Tibial nerve (tissue), 4 donors: Measurements from ENCODE around the gene CWC25. TPM values are rescaled to one million over a fixed set of nuclear protein-coding genes. Genes with fewer than 3 reads are reported as not detected.

Experiments
- DNase-seq, 2 donors: peaks; one replicate each; pipeline ENCODE4 v3.0.0-alpha.2; 2019; ENCODE audit warnings: low spot score in 2 of 2
- H3K27ac ChIP-seq, 4 donors: fragments of 200-600 bp; sonication (generic) in 3 of 4; one replicate each; pipeline ENCODE4 v1.5.1; 2017 to 2019; ENCODE audit warnings: mild to moderate bottlenecking in 1 of 4
- H3K27me3 ChIP-seq, 2 donors: fragments of 200-600 bp; sonication (generic) in 1 of 2; one replicate each; pipeline versions ENCODE4 v1.5.1 to v1.6.0; 2017 to 2019
- H3K36me3 ChIP-seq, 3 donors: fragments of 200-600 bp; sonication (generic); one replicate each; pipeline ENCODE4 v1.5.1; 2018 to 2019
- H3K4me1 ChIP-seq, 4 donors: fragments of 200-600 bp; sonication (generic) in 3 of 4; one replicate each; pipeline ENCODE4 v1.5.1; 2017 to 2019
- H3K4me3 ChIP-seq, 4 donors: fragments of 200-600 bp; sonication (generic) in 3 of 4; one replicate each; pipeline ENCODE4 v1.5.1; 2017 to 2019; ENCODE audit warnings: mild to moderate bottlenecking in 1 of 4, moderate library complexity in 1 of 4
- H3K9me3 ChIP-seq, 4 donors: fragments of 200-600 bp; sonication (generic) in 3 of 4; one replicate each; pipeline ENCODE4 v1.5.1; 2017 to 2019
- CTCF ChIP-seq, 5 experiments: fragments of 200-600 bp in 3 of 5; fragments of 450-650 bp in 2 of 5; sonication (generic) in 3 of 5; IDR thresholded peaks; one replicate each; pipeline ENCODE4 v1.5.1; 2016 to 2019; ENCODE audit warnings: antibody characterized with exemption in 5 of 5, mild to moderate bottlenecking in 3 of 5, moderate library complexity in 2 of 5
- EP300 ChIP-seq, 2 donors: sonication (generic); formaldehyde crosslinking; IDR thresholded peaks; one replicate each; pipeline ENCODE4 v1.6.1; 2017; ENCODE audit warnings: antibody characterized with exemption in 2 of 2, mild to moderate bottlenecking in 1 of 2
- POLR2A ChIP-seq, 2 donors: fragments of 450-650 bp; IDR thresholded peaks; one replicate each; pipeline ENCODE4 v1.6.1; 2017; ENCODE audit warnings: antibody characterized with exemption in 2 of 2, mild to moderate bottlenecking in 2 of 2, moderate library complexity in 2 of 2
- WGBS, 2 donors: methylation state at CpG; one replicate each; pipeline ENCODE4 v1.1.5; 2018; 5-methylcytosine and 5-hydroxymethylcytosine counted together
- total RNA-seq, 4 donors: library from RNA; depleted of rRNA; stranded (reverse); fragments of >200 nt; gene quantifications; one replicate each; pipeline ENCODE4 v1.1.0, GENCODE V29; 2016

The CWC25 gene
- total RNA-seq, 4 donors from 2014 or later, result 19.0 to 43.3 (median 24.9) TPM

- DNase-seq, result no peak
- Histone ChIP-seq H3K27me3 (no peaks in the 10 kb centered on the region), H3K27ac (no peak overlapping the region), H3K4me1 (peaks cover 0 to 31% (median 16%) of the 10 kb centered on the region in 4 donors), H3K4me3 (no peak overlapping the region), H3K9me3 (no peaks in the 10 kb centered on the region), H3K36me3 (peaks cover 2 to 63% (median 29%) of the 10 kb centered on the region in 3 donors)
- TF ChIP-seq POLR2A (IDR thresholded peaks at IDR 0.05) (no peak), CTCF (IDR thresholded peaks at IDR 0.05) (no peak), EP300 (IDR thresholded peaks at IDR 0.05) (no peak)
- 75 to 77% methylated on average over 16 of the region's 16 CpGs for WGBS, 2 donors
These were observed 24.0 kb upstream of the CWC25 start for GRCh38 chr17:38848939-38849605.

DNA sequence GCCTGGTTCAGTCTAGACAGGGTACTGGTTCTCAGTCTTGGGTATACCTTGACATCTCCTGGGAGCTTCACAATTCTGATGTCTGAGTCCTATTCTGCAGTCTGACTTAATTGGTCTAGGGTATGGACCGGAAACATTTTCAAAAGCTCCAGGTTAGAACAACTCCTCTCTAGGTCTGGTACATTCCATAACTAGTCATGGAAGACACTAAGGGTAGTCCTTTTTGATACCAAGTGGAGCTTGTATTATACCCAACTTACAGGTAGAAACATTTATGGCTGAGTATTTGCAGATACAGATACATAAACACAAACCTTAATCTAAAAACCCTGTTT lies 23.4 kb upstream of the CWC25 start:
- H3K36me3 ChIP-seq, result peaks cover 2 to 63% (median 29%) of the 10 kb centered on the region in 3 donors
- H3K27ac ChIP-seq, result no peak overlapping the region
- peaks cover 0 to 30% (median 15%) of the 10 kb centered on the region in 4 donors for H3K4me1 ChIP-seq
- no peak overlapping the region for H3K4me3 ChIP-seq
- no peaks in the 10 kb centered on the region for H3K27me3 ChIP-seq
- no peaks in the 10 kb centered on the region for H3K9me3 ChIP-seq
- TF ChIP-seq POLR2A (IDR thresholded peaks at IDR 0.05) (no peak), CTCF (IDR thresholded peaks at IDR 0.05) (no peak), EP300 (IDR thresholded peaks at IDR 0.05) (no peak)
- no peak for DNase-seq
- 88 to 100% methylated on average over 1 of the region's 1 CpG for WGBS, 2 donors

DNA sequence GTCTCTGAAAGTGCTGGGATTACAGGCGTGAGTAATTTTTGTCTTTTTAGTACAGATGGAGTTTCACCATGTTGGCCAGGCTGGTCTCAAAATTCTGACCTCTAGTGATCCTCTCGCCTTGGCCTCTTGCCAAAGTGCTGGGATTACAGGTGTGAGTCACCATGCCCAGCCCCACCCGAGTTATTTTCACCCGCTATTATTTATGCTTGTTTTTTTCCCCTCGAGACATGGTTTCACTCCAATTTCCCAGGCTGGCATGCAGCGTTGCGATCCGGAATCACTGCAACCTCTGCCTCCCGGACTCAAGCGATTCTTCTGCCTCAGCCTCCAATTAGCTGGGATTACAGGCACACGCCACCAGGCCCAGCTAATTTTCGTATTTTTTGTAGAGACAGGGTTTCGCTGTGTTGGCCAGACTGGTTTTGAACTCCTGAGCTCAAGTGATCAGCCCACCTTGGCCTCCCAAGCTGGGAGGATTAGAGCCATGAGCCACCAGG lies 19.2 kb upstream of the CWC25 start:
- peak in 1 of 2 donors; percentile 36 for DNase-seq

GRCh38 chr17:38825762-38826247 lies 684 bp upstream of the CWC25 start:
- H3K4me1 ChIP-seq, result peaks cover 0 to 28% (median 14%) of the 10 kb centered on the region in 4 donors
- H3K4me3 ChIP-seq, result peak overlapping the region; percentile 65 to 92 (median 78)
- WGBS, 2 donors, result 92 to 94% methylated on average over 17 of the region's 17 CpGs
- no peaks in the 10 kb centered on the region for H3K27me3 ChIP-seq
- no peak for DNase-seq
- TF ChIP-seq EP300 (IDR thresholded peaks at IDR 0.05), result no peak
- no peak for TF ChIP-seq CTCF (IDR thresholded peaks at IDR 0.05)
- TF ChIP-seq POLR2A (IDR thresholded peaks at IDR 0.05), result no peak
- H3K9me3 ChIP-seq, result no peaks in the 10 kb centered on the region
- H3K36me3 ChIP-seq, result peaks cover 0 to 18% (median 2%) of the 10 kb centered on the region in 3 donors
- peak overlapping the region; percentile 93 to 99 (median 96) for H3K27ac ChIP-seq

More for the DNA sequence above, 19.2 kb upstream of the CWC25 start:
- no peak overlapping the region for H3K27ac ChIP-seq
- TF ChIP-seq EP300 (IDR thresholded peaks at IDR 0.05), result no peak
- TF ChIP-seq POLR2A (IDR thresholded peaks at IDR 0.05), result no peak
- TF ChIP-seq CTCF (IDR thresholded peaks at IDR 0.05), result no peak
- no peak overlapping the region for H3K4me3 ChIP-seq
- peaks cover 0 to under 1% (median 0%) of the 10 kb centered on the region in 4 donors for H3K4me1 ChIP-seq
- peaks cover 2 to 36% (median 12%) of the 10 kb centered on the region in 3 donors for H3K36me3 ChIP-seq
- WGBS, 2 donors, result 78 to 80% methylated on average over 12 to 13 of the region's 13 CpGs
- H3K9me3 ChIP-seq, result no peaks in the 10 kb centered on the region
- no peaks in the 10 kb centered on the region for H3K27me3 ChIP-seq

DNA sequence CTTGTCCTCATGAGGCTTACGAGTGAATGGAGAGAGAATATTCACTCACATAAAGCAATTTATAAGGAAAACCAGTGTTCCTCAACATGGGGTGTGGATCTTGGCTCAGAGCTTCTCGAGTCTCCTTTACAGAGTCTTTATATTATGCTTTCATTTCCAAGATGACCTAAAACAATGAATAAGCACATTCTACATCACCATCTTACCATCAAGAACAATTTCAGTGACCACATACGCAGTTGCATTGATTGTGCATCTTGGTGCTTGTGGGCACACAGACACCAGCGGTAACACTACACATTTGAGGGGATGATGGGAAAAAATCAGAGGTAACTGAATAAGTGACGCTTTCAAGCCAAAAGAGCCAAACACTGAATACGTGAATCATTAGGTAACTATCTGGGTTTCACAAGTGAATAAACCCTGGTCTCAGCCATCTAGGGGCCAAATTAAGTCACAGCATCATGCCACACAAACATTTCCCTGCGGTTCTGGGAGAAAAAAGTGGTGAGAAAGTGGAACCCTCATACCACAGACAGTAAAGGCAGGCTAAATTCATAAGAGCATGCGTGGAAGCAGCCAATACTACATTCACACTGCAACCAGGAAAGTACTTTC lies 9.4 kb downstream of the CWC25 start:
- peaks cover 2 to 94% (median 29%) of the 10 kb centered on the region in 3 donors for H3K36me3 ChIP-seq
- WGBS, 2 donors, result 75% methylated on average over 8 of the region's 8 CpGs

More for the DNA sequence above, 9.4 kb downstream of the CWC25 start:
- H3K27ac ChIP-seq, result no peak overlapping the region
- no peak overlapping the region for H3K4me3 ChIP-seq
- no peaks in the 10 kb centered on the region for H3K27me3 ChIP-seq
- TF ChIP-seq EP300 (IDR thresholded peaks at IDR 0.05) (no peak), CTCF (IDR thresholded peaks at IDR 0.05) (no peak), POLR2A (IDR thresholded peaks at IDR 0.05) (no peak)
- H3K4me1 ChIP-seq, result no peaks in the 10 kb centered on the region
- no peak for DNase-seq
- no peaks in the 10 kb centered on the region for H3K9me3 ChIP-seq
